AG04449 (cell line): Measurements from ENCODE around the gene NAALADL2.

ENCODE experiments used
- CTCF ChIA-PET: fragments of 350-600 bp; formaldehyde crosslinking; extraction: SDS; loops from one replicate; lab custom pipeline; 2021; ENCODE audit warnings: antibody characterized with exemption; lab: Yijun Ruan, JAX
- POLR2A ChIA-PET: fragments of 400-600, 350-600 bp; formaldehyde crosslinking; extraction: SDS; loops from one replicate; lab custom pipeline; 2020; ENCODE audit warnings: antibody characterized with exemption, inconsistent platforms; lab: Yijun Ruan, JAX
- DNase-seq: peaks from one replicate; pipeline ENCODE4 v3.0.0-alpha.2; 2010; ENCODE audit warnings: low read depth, low spot score
- H3K4me3 ChIP-seq: 2 replicates; pipeline ENCODE4 v1.5.1; 2011; ENCODE audit warnings: low read depth, mild to moderate bottlenecking, control low read depth, low read length
- TF ChIP-seq, protein P1 (sequence below): IDR thresholded peaks from one replicate; pipeline ENCODE4 v1.5.1; 2011; ENCODE audit warnings: mild to moderate bottlenecking, moderate library complexity, low read length, control low read depth, inconsistent platforms; ENCODE audit not compliant: insufficient read depth; ENCODE audit errors: missing control alignments

NAALADL2 gene

DNA sequence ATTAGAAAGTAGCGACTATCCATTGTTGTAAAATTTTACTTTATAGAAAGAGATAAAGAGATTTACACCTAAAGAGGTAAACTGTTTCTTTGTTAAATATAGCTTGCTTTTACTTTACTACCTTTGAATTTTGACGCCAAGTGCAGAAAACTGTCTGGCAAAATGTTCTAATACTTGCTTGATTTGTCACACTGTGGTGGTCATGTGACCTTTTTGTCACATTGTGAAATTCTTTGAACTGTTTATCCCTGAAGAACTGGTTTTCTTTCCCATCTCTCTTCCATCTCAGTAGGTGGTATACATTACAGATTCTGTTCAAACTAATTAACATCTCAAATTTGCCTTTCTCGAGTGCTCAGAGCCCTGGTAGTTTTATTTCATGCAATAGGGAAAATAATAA lies 327.4 kb downstream of the NAALADL2 start:
- POLR2A ChIA-PET, result no interaction called here
- H3K4me3 ChIP-seq, result no peak overlapping the region
- no peak for DNase-seq
- CTCF ChIA-PET, result no interaction called here
- TF ChIP-seq, protein P1, sequence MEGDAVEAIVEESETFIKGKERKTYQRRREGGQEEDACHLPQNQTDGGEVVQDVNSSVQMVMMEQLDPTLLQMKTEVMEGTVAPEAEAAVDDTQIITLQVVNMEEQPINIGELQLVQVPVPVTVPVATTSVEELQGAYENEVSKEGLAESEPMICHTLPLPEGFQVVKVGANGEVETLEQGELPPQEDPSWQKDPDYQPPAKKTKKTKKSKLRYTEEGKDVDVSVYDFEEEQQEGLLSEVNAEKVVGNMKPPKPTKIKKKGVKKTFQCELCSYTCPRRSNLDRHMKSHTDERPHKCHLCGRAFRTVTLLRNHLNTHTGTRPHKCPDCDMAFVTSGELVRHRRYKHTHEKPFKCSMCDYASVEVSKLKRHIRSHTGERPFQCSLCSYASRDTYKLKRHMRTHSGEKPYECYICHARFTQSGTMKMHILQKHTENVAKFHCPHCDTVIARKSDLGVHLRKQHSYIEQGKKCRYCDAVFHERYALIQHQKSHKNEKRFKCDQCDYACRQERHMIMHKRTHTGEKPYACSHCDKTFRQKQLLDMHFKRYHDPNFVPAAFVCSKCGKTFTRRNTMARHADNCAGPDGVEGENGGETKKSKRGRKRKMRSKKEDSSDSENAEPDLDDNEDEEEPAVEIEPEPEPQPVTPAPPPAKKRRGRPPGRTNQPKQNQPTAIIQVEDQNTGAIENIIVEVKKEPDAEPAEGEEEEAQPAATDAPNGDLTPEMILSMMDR, result no peak

DNA sequence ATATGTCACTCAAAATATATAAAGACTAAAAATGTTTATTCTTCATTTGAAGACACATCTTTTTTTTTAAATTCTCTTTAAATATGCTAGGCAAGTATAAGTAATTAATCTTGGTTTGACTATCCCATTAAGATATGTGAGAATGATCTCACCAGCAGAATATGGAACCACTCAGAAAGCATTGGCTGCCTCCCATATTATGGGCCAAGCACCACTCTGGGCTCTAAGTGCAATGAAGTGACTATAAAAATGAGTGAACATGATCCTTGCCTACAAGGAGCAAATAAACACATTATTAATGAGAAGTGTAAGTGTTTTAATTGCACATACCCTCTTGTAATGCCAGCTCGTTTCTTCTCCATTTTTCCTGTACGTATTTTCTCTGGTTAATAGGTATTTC lies 328.5 kb downstream of the NAALADL2 start:
- ChIA-PET POLR2A (no interaction called here), CTCF (no interaction called here)
- H3K4me3 ChIP-seq, result no peak overlapping the region
- DNase-seq, result no peak
- TF ChIP-seq, protein P1, result no peak

DNA sequence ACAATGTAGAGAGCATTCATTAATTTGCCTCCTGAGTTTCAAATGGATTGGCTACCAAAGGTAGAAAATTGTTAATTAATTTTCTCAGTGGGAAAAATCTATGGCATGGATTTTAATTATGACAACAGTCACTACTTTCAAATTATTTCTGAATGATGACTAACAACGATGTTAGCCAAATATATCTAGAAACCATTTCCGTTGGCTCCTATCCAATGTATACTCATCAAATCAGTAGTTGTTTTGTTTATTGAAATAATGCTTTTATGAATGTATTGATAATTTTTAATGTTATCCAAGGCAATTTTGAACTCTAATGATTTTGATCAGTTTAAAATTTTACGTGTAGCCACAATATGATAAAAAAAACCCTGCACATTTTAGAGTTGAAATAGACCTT lies 333.4 kb downstream of the NAALADL2 start:
- ChIA-PET CTCF (no interaction called here), POLR2A (no interaction called here)
- no peak overlapping the region for H3K4me3 ChIP-seq
- TF ChIP-seq, protein P1, result no peak
- DNase-seq, result no peak

DNA sequence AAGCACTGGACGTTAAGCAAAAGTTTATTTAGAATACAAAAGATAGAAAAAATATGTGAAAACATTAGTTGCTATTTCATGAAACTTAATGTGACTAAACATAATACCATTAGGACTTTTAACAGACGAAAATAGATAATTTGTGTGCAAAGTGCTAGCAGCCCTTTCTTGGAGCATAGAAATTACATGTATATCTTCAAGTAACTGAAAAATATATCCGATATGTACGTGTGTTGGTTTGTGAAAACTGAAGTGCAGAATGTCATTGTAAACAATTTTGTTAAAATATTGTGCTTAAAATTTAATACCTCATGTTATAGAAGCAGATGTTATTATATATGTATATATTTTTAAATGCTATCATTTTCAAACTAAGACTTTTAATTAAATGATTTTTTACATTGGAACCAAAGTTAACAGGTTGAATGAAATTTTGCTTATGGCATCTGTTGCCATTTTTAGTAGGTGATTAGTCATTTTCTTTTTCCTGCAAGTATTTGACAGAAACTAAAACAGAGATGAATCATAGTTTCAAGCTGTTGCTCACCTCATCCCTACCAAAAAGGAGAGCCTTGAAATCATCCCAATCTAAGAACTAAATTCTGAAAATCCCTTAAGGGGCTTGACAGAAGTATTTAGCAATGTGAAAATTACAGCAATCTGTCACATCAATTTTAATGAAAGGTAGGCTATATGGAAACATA lies 334.8 kb downstream of the NAALADL2 start:
- TF ChIP-seq, protein P1, result no peak
- DNase-seq, result no peak
- ChIA-PET CTCF (no interaction called here), POLR2A (no interaction called here)
- no peak overlapping the region for H3K4me3 ChIP-seq

DNA sequence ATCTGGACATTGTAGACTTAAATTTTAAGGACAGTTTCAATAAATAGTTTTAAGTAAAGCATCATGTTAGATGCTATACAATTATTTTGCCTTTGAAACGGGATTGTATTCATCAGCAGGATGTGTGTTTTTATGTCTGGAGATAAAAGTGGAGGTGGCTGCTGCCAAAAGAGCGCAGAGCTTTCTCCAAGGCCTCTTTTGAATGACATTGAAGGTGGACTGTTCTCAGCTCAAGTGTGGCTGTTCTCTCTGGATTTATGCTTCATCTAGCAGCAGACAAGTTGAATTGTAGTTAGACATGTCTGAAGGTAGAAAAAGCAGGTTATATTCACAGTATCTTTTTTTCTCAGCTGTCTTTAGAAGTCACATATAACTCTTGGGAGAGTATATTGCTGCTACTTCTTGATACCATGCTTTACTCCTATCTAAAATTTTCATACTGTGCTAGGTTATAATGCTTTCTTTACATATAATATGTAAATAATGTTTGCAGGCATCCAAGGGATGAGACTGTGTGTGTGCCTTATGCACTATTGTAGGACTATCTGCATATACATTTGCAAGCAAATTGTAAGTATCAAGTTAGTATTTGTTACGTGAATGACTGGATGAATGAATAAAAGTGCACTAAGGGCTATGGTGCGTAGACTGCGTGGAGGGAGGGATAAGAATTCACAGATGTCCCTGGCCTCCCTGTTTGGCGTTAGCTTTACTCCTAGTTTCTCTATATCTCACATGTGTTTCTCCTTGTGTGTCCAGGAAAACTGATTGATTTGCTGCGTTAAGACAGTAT lies 340.1 kb downstream of the NAALADL2 start:
- DNase-seq, result no peak
- TF ChIP-seq, protein P1, result no peak
- H3K4me3 ChIP-seq, result no peak overlapping the region
- ChIA-PET CTCF (interaction anchor here (1.3 to 1.5 kb wide), 2 partner anchors 8 to 9 kb away, joined by 3 to 4 read pairs; no protein-coding TSS in a partner anchor), POLR2A (interaction anchor here (0.8 kb wide), 1 partner anchor 431 kb away, joined by 3 read pairs; no protein-coding TSS in a partner anchor)

DNA sequence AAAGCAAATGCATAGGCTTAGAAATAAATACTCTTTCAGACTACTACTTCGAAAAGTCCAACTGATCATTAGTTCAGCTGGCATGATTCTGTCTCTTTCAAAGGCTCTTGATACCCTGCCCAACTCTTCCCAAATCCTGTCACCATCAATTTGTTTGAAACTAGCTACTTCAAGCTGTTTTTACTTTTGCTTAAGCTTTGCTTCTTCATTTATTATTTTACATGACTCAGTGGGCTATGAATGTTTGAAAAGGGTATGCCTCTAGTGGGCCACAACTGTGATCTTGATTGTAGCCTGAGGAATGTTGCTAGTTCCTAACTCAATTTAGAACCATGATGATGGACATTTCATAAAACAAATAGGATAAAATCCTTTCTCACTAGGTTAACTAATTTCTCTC lies 340.8 kb downstream of the NAALADL2 start:
- TF ChIP-seq, protein P1, result no peak
- POLR2A ChIA-PET, result interaction anchor here (0.7 to 0.8 kb wide), 2 partner anchors 432 to 759 kb away, joined by 3 read pairs; no protein-coding TSS in a partner anchor
- CTCF ChIA-PET, result interaction anchor here (1.3 kb wide), 1 partner anchor 8 kb away, joined by 4 read pairs; no protein-coding TSS in a partner anchor
- DNase-seq, result no peak
- H3K4me3 ChIP-seq, result no peak overlapping the region
